Upper lobe of left lung (tissue), 4 donors: ENCODE data around the gene WDR83.
A peak's percentile ranks its signal among the peaks of the same experiment; 100 is the strongest.

Experiments
- CTCF ChIP-seq, 6 experiments: fragments of 450-650 bp in 4 of 6; fragments of 200-600 bp in 2 of 6; sonication (generic) in 2 of 6; IDR thresholded peaks; one replicate each; pipeline ENCODE4 v1.5.1; 2016 to 2019; ENCODE audit warnings: antibody characterized with exemption in 6 of 6
- EP300 ChIP-seq, 4 donors: sonication (generic); formaldehyde crosslinking; IDR thresholded peaks; one replicate each; pipeline ENCODE4 v1.5.1; 2017; ENCODE audit warnings: antibody characterized with exemption in 4 of 4, control low read depth in 2 of 4
- POLR2A ChIP-seq, 4 donors: fragments of 450-650 bp; IDR thresholded peaks; one replicate each; pipeline ENCODE4 v1.5.1; 2016 to 2017; ENCODE audit warnings: antibody characterized with exemption in 4 of 4, mild to moderate bottlenecking in 2 of 4

- TF ChIP-seq CTCF (IDR thresholded peaks at IDR 0.05) (peak in 2 of 6 experiments; percentile 13 to 14), EP300 (IDR thresholded peaks at IDR 0.05) (peak in 1 of 4 donors; percentile 33), POLR2A (IDR thresholded peaks at IDR 0.05) (peak in 2 of 4 donors; percentile 25 to 77)
These were observed 30.0 kb downstream of the WDR83 start, which contains the start of gene FBXW9 for GRCh38 chr19:12696366-12697335.
